Measurements from ENCODE around the gene ZFR2. TPM values are rescaled to one million over a fixed set of nuclear protein-coding genes. Genes with fewer than 3 reads are reported as not detected.
"Not testable (repeated sequence)": the region's sequence is repeated elsewhere in the genome, so short reads cannot be mapped to it uniquely, and the experiment has no call there.

ZFR2 gene
- total RNA-seq, 2 donors from 2014 or later, result 0.28 to 1.6 TPM

- H3K4me3 Mint-ChIP-seq, result no peak overlapping the region
- no peak for ATAC-seq (replicated peaks)
- no peaks in the 10 kb centered on the region for H3K36me3 Mint-ChIP-seq (ENCODE audit: low read depth)
- H3K9me3 Mint-ChIP-seq, result no peaks in the 10 kb centered on the region
- H3K27me3 Mint-ChIP-seq, result peaks cover 3% of the 10 kb centered on the region
- H3K4me1 Mint-ChIP-seq, result no peaks in the 10 kb centered on the region
- no peak overlapping the region for H3K27ac Mint-ChIP-seq
These were observed 24.8 kb upstream of the ZFR2 start for GRCh38 chr19:3893509-3894179.

- Mint-ChIP-seq H3K4me1 (no peaks in the 10 kb centered on the region), H3K27ac (no peak overlapping the region), H3K4me3 (no peak overlapping the region), H3K27me3 (peaks cover 3% of the 10 kb centered on the region), H3K9me3 (no peaks in the 10 kb centered on the region), H3K36me3 (ENCODE audit: low read depth) (no peaks in the 10 kb centered on the region)
- ATAC-seq (replicated peaks), result no peak
These were observed 21.8 kb upstream of the ZFR2 start for GRCh38 chr19:3890591-3890990.

GRCh38 chr19:3882041-3882384 lies 13.2 kb upstream of the ZFR2 start:
- Mint-ChIP-seq H3K4me3 (no peak overlapping the region), H3K27ac (no peak overlapping the region), H3K36me3 (ENCODE audit: low read depth) (no peaks in the 10 kb centered on the region), H3K9me3 (no peaks in the 10 kb centered on the region), H3K27me3 (peaks cover 24% of the 10 kb centered on the region), H3K4me1 (no peaks in the 10 kb centered on the region)
- no peak for ATAC-seq (replicated peaks)

DNA sequence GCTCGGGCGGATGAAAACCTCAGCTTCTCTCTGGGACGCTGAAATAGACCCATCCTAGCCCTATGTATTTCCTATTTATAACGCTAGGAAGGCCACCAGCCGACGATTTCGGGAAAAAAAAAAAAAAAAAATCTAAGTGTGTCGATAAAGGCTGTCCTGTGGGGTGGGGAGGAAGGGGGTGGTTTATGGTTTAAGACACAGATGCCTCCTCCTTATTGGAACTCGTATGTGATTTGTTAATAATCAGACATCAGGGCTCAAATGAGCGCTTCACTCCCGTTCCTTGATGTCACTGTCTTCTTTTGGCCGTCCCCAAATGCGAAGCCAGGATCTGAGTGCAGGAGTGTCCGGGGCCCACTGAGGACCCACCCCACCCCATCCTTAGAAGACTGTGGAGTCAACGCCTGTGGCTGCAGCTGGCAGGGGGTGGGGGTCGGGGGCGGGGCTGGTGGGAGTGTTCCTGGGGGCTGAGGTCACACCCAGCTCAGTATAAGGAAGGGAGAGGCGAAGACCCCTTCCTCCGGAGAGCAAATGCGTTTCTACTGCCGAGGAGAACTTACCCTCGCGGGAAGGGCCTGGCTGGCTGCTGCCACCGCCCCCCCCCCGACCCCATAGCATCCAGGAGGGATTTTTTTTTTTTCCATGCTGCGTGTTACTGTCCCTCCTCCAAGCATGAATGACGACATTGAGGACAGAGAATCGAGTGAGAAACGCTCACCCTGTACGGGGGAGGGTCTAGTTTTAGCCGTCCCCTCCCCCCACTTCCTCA lies 12.6 kb upstream of the ZFR2 start:
- Mint-ChIP-seq H3K27ac (no peak overlapping the region), H3K36me3 (ENCODE audit: low read depth) (no peaks in the 10 kb centered on the region), H3K4me1 (no peaks in the 10 kb centered on the region), H3K27me3 (peaks cover 26% of the 10 kb centered on the region), H3K4me3 (no peak overlapping the region), H3K9me3 (no peaks in the 10 kb centered on the region)
- ATAC-seq (replicated peaks), result no peak

DNA sequence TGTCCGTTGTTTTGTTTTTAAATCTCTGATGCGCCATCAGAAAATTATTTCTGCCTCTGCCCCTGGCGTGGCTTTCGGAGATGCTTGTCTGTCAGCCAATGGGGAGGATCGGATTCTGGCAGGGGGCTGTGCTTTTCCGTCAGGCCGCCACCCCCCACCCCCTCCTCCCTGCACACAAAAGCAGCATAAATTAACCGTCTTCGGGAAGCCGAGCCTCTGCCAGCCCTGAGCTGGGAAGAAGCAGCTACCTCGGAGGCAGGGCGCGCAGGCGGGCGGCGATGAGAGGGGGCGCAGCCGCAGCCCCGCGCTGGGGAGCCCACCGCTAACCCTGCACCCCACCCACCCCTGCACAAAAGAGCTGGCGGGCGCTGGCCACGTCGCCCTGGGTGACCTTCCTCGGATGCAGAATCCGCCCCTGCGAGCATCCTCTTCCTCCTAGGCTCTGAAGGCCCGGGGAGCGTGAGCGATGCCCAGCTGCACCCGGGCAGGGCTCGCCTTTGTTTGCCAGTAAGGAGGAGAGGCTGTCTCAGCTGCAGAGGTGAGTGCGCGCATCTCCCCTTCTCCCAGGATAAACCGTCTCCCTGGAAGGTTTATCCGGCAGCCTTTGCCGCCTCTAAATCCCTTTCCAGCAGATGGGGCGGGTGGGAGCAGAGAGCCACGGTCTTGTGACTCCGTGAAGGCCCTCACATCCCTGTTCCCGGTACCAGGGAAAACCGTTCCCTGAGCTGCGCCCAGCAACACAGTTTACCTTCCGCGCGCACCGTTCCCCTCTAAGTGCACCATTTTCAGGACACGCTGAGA lies 11.8 kb upstream of the ZFR2 start, which contains the start of gene ATCAY:
TSS of gene ATCAY (plus strand) at position 215 of the 801 bp plus-strand sequence. CDS start 5,083 bp downstream, outside the sequence.
- H3K4me3 Mint-ChIP-seq, result no peak within 1 kb of the TSS
- peaks cover 26% of the 10 kb centered on the region for H3K27me3 Mint-ChIP-seq
- no peak within 1 kb of the TSS for H3K27ac Mint-ChIP-seq
- no peak for ATAC-seq (replicated peaks)
- no peaks in the 10 kb centered on the region for H3K4me1 Mint-ChIP-seq
- no peaks in the 10 kb centered on the region for H3K36me3 Mint-ChIP-seq (ENCODE audit: low read depth)
- no peaks in the 10 kb centered on the region for H3K9me3 Mint-ChIP-seq

DNA sequence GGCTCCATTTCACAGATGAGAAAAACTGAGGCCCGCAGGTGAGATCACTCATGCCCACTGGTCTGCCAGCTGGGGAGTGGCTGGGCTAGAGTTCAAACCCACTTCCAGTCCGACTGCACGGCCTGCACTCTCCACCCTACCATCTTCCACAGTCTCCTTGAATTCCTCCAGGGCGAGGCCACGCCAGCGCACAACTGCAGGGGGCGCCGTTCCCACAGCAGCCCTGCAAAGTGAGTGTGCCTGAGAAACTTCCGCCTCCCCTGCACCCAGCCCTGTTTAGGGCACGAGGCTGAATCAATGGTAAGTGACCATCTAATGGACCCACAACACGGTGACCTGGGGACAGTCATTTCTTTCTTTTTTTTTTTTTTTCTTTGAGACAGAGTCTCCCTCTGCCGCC lies 10.8 kb upstream of the ZFR2 start:
- H3K27me3 Mint-ChIP-seq, result peaks cover 26% of the 10 kb centered on the region

GRCh38 chr19:3874695-3875094 lies 5.9 kb upstream of the ZFR2 start:
- not testable (repeated sequence) for H3K4me1 Mint-ChIP-seq; H3K27me3 Mint-ChIP-seq; H3K4me3 Mint-ChIP-seq; H3K27ac Mint-ChIP-seq; H3K9me3 Mint-ChIP-seq; ATAC-seq (replicated peaks); H3K36me3 Mint-ChIP-seq (ENCODE audit: low read depth)

More for the DNA sequence above, 10.8 kb upstream of the ZFR2 start:
- H3K4me3 Mint-ChIP-seq, result no peak overlapping the region
- no peak for ATAC-seq (replicated peaks)
- no peaks in the 10 kb centered on the region for H3K36me3 Mint-ChIP-seq (ENCODE audit: low read depth)
- H3K4me1 Mint-ChIP-seq, result no peaks in the 10 kb centered on the region
- H3K9me3 Mint-ChIP-seq, result no peaks in the 10 kb centered on the region
- no peak overlapping the region for H3K27ac Mint-ChIP-seq

DNA sequence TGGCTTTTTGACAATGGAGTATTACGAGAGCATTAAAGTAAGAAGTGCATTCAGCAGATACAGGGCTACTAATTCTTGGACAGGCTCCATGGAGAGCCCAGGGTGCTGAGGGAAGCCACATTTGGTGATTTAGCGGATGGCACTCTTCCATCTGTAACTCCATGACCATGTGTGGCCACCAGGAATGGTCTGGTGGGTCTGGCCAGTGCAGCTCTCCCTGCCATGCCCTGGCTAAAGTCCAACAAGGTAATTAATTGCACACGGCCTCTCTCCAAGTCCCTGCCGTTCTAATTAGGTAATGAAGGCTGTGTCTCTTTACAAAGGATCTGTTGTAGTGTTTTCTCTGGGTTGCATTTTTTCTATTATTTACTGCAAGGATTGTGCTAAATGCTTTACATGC lies 4.3 kb upstream of the ZFR2 start:
- no peak for ATAC-seq (replicated peaks)
- Mint-ChIP-seq H3K27ac (no peak overlapping the region), H3K4me3 (no peak overlapping the region), H3K27me3 (peaks cover 14% of the 10 kb centered on the region), H3K9me3 (no peaks in the 10 kb centered on the region), H3K36me3 (ENCODE audit: low read depth) (no peaks in the 10 kb centered on the region), H3K4me1 (peaks cover 5% of the 10 kb centered on the region)

DNA sequence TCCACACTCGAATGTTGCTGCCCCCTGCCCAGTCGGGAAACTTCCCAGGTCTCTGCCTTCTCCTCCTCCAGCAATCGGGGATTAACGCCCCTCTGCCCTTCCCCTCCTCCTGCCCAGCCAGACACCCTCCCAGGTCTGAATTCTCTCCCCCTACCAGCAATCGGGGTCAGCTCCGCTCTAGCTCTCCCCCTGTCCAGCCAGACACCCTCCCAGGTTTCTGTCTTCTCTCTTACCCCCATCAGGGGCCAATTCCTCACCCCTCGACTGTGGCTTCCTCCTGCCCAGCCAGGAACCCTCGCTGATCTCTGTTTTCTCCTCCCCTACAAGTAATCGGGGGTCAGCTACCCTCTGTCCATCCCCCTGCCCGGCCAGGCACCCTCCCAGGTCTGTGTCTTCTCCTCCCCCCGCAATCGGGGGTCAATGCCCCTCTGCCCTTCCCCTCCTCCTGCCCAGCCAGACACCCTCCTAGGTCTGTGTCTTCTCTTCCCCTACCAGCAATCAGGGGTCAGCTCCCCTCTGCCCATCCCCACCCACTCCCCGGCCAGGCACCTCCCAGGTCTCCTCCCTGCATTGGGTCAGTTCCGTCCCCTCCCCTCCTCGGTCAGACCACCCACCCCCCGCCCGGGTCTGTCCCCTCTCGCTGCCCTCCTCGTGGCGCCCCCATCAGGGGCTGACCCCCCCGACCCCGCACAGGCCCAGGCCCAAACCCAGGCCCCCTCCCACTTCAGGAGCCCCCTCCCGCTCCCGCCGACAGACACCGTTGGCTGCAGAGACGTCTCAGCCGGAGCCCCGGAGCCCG lies 668 bp downstream of the ZFR2 start:
- Mint-ChIP-seq H3K9me3 (no peaks in the 10 kb centered on the region), H3K27ac (no peak overlapping the region), H3K36me3 (ENCODE audit: low read depth) (no peaks in the 10 kb centered on the region), H3K4me3 (no peak overlapping the region), H3K4me1 (peaks cover 5% of the 10 kb centered on the region), H3K27me3 (peaks cover 31% of the 10 kb centered on the region)
- ATAC-seq (replicated peaks), result no peak

DNA sequence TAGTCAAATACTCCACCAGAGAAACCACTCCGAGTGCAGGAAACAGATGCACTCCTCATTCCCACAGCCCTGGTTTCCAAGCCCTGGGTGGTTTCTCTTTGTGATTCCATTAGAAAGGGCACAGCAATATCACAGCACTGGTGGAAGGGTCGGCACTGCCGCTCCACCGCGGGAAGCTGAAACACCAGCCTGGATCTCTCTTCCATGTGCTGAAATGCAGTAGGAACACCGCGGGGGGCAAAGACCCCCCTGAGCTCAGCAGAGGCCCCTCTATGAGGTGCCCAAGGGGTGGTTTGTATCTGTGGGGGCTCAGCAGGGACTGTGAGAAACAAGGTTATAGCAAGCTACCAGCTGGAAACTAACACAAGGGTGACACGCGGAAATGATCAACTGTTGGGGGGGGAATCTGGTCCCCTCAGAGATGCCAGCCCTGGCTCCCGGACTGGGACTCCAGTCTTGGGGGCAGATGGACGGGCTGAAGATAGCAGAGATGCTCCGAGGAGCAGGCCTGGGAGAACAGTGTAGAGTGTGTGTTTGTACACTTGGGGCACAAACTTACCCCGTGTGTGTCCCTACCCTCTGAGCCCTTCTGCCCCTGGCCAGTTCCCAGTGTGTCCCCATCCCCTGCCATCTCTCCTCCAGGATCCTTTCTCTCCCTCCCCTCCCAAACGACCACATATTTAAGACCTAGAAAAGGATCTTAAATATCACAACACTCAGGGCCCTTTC lies 1.8 kb downstream of the ZFR2 start:
- peaks cover 5% of the 10 kb centered on the region for H3K4me1 Mint-ChIP-seq
- no peak overlapping the region for H3K27ac Mint-ChIP-seq
- ATAC-seq (replicated peaks), result no peak
- no peak overlapping the region for H3K4me3 Mint-ChIP-seq
- peaks cover 31% of the 10 kb centered on the region for H3K27me3 Mint-ChIP-seq
- no peaks in the 10 kb centered on the region for H3K36me3 Mint-ChIP-seq (ENCODE audit: low read depth)
- H3K9me3 Mint-ChIP-seq, result no peaks in the 10 kb centered on the region

GRCh38 chr19:3863648-3864047 lies 5.2 kb downstream of the ZFR2 start:
- no peaks in the 10 kb centered on the region for H3K9me3 Mint-ChIP-seq
- no peak for ATAC-seq (replicated peaks)
- H3K27ac Mint-ChIP-seq, result no peak overlapping the region
- no peaks in the 10 kb centered on the region for H3K4me1 Mint-ChIP-seq
- no peak overlapping the region for H3K4me3 Mint-ChIP-seq
- no peaks in the 10 kb centered on the region for H3K36me3 Mint-ChIP-seq (ENCODE audit: low read depth)
- H3K27me3 Mint-ChIP-seq, result peaks cover 23% of the 10 kb centered on the region

GRCh38 chr19:3862826-3863500 lies 5.9 kb downstream of the ZFR2 start:
- no peak for ATAC-seq (replicated peaks)
- peaks cover 19% of the 10 kb centered on the region for H3K27me3 Mint-ChIP-seq

GRCh38 chr19:3860499-3860898 lies 8.3 kb downstream of the ZFR2 start:
- H3K9me3 Mint-ChIP-seq, result no peaks in the 10 kb centered on the region
- H3K36me3 Mint-ChIP-seq (ENCODE audit: low read depth), result no peaks in the 10 kb centered on the region
- peaks cover 2% of the 10 kb centered on the region for H3K4me1 Mint-ChIP-seq
- no peak overlapping the region for H3K4me3 Mint-ChIP-seq
- H3K27ac Mint-ChIP-seq, result no peak overlapping the region
- H3K27me3 Mint-ChIP-seq, result no peaks in the 10 kb centered on the region
- ATAC-seq (replicated peaks), result no peak

More at GRCh38 chr19:3862826-3863500, 5.9 kb downstream of the ZFR2 start:
- H3K4me1 Mint-ChIP-seq, result no peaks in the 10 kb centered on the region
- H3K9me3 Mint-ChIP-seq, result no peaks in the 10 kb centered on the region
- no peak overlapping the region for H3K4me3 Mint-ChIP-seq
- H3K27ac Mint-ChIP-seq, result no peak overlapping the region
- H3K36me3 Mint-ChIP-seq (ENCODE audit: low read depth), result no peaks in the 10 kb centered on the region
